Measurements from ENCODE around the gene PRG2. TPM values are rescaled to one million over a fixed set of nuclear protein-coding genes. Genes with fewer than 3 reads are reported as not detected.

The PRG2 gene
- total and polyA plus RNA-seq, 2 donors (not counting 1 experiment from before 2014, with no cell fraction given), result 0.07 TPM; not detected in 1

GRCh38 chr11:57410287-57410686, 19.8 kb upstream of the PRG2 start:
- H3K9ac ChIP-seq (ENCODE audit: low read length), result no peak overlapping the region
- no peak overlapping the region for H3K4me3 ChIP-seq (ENCODE audit: control extremely low read depth in 1 of 5, extremely low read depth in 1 of 5, insufficient read depth in 1 of 5, low read depth in 2 of 5, low read length in 4 of 5)
- no peaks in the 10 kb centered on the region for H3K9me3 ChIP-seq (ENCODE audit: control extremely low read depth in 1 of 3, control insufficient read depth in 2 of 3, insufficient read depth in 1 of 3, low read length in 2 of 3)
- no peak overlapping the region for H3K27ac Mint-ChIP-seq
- no peaks in the 10 kb centered on the region for H3K9me3 Mint-ChIP-seq (ENCODE audit: insufficient read depth)
- no peak overlapping the region for H2AFZ ChIP-seq (ENCODE audit: insufficient read depth, low read depth, low read length, poor library complexity, severe bottlenecking)
- intact Hi-C loops (cut with micrococcal nuclease), result no loop called here
- H3K4me2 ChIP-seq (replicated peaks; ENCODE audit: low read depth, low read length, poor library complexity, severe bottlenecking), result no peak overlapping the region
- peaks cover 8% of the 10 kb centered on the region for H3K4me1 Mint-ChIP-seq
- no peaks in the 10 kb centered on the region for H3K4me1 ChIP-seq (ENCODE audit: control insufficient read depth in 2 of 2, insufficient read depth in 2 of 2, low read length in 2 of 2)
- DNase-seq, result no peak
- no peak for ATAC-seq (ENCODE audit: low read depth)
- no peak overlapping the region for H3K27ac ChIP-seq (ENCODE audit: low read length in 2 of 2)
- no peak overlapping the region for H3K4me3 Mint-ChIP-seq
- ChIA-PET POLR2A (no interaction called here), CTCF (no interaction called here)
- H3K27me3 Mint-ChIP-seq, result no peaks in the 10 kb centered on the region
- H3K36me3 ChIP-seq (replicated peaks in 1 of 2; ENCODE audit: control extremely low read depth in 1 of 2, control insufficient read depth in 1 of 2, extremely low read depth in 1 of 2, insufficient read depth in 2 of 2, low read length in 1 of 2), result peaks cover 2 to 15% of the 10 kb centered on the region in 2 experiments
- no peaks in the 10 kb centered on the region for H3K27me3 ChIP-seq (replicated peaks in 1 of 4; ENCODE audit: control extremely low read depth in 1 of 4, control insufficient read depth in 3 of 4, insufficient read depth in 4 of 4, low read length in 3 of 4)
- TF ChIP-seq EZH2 (IDR thresholded peaks at IDR 0.05; ENCODE audit: borderline replicate concordance, insufficient read depth, low read depth, low read length, poor library complexity, severe bottlenecking), result no peak
- TF ChIP-seq CTCF (IDR thresholded peaks at IDR 0.05), result no peak
- H4K20me1 ChIP-seq (ENCODE audit: control insufficient read depth, insufficient read depth, low read length, poor library complexity, severe bottlenecking), result no peaks in the 10 kb centered on the region
- no peaks in the 10 kb centered on the region for H3K79me2 ChIP-seq (ENCODE audit: control insufficient read depth, insufficient read depth, low read length)

- Histone ChIP-seq H2AFZ (ENCODE audit: insufficient read depth, low read depth, low read length, poor library complexity, severe bottlenecking) (no peak overlapping the region), H3K9me3 (ENCODE audit: control extremely low read depth in 1 of 3, control insufficient read depth in 2 of 3, insufficient read depth in 1 of 3, low read length in 2 of 3) (no peaks in the 10 kb centered on the region), H3K9ac (ENCODE audit: low read length) (no peak overlapping the region), H3K27ac (ENCODE audit: low read length in 2 of 2) (no peak overlapping the region), H3K79me2 (ENCODE audit: control insufficient read depth, insufficient read depth, low read length) (no peaks in the 10 kb centered on the region), H3K36me3 (replicated peaks in 1 of 2; ENCODE audit: control extremely low read depth in 1 of 2, control insufficient read depth in 1 of 2, extremely low read depth in 1 of 2, insufficient read depth in 2 of 2, low read length in 1 of 2) (peaks cover 2 to 15% of the 10 kb centered on the region in 2 experiments), H3K27me3 (replicated peaks in 1 of 4; ENCODE audit: control extremely low read depth in 1 of 4, control insufficient read depth in 3 of 4, insufficient read depth in 4 of 4, low read length in 3 of 4) (no peaks in the 10 kb centered on the region), H3K4me3 (ENCODE audit: control extremely low read depth in 1 of 5, extremely low read depth in 1 of 5, insufficient read depth in 1 of 5, low read depth in 2 of 5, low read length in 4 of 5) (no peak overlapping the region), H3K4me1 (ENCODE audit: control insufficient read depth in 2 of 2, insufficient read depth in 2 of 2, low read length in 2 of 2) (no peaks in the 10 kb centered on the region), H3K4me2 (replicated peaks; ENCODE audit: low read depth, low read length, poor library complexity, severe bottlenecking) (no peak overlapping the region), H4K20me1 (ENCODE audit: control insufficient read depth, insufficient read depth, low read length, poor library complexity, severe bottlenecking) (no peaks in the 10 kb centered on the region)
- WGBS (ENCODE audit: insufficient coverage), result 95% methylated on average over 16 of the region's 18 CpGs
- H3K27me3 Mint-ChIP-seq, result no peaks in the 10 kb centered on the region
- ATAC-seq (ENCODE audit: low read depth) (no peak), DNase-seq (no peak)
- ChIA-PET CTCF (no interaction called here), POLR2A (no interaction called here)
- no peak overlapping the region for H3K27ac Mint-ChIP-seq
- H3K9me3 Mint-ChIP-seq (ENCODE audit: insufficient read depth), result no peaks in the 10 kb centered on the region
- H3K4me1 Mint-ChIP-seq, result peaks cover 8% of the 10 kb centered on the region
- no peak overlapping the region for H3K4me3 Mint-ChIP-seq
- TF ChIP-seq CTCF (IDR thresholded peaks at IDR 0.05) (no peak), EZH2 (IDR thresholded peaks at IDR 0.05; ENCODE audit: borderline replicate concordance, insufficient read depth, low read depth, low read length, poor library complexity, severe bottlenecking) (no peak)
- intact Hi-C loops (cut with micrococcal nuclease), result no loop called here
Measured at GRCh38 chr11:57409321-57410100, 19.1 kb upstream of the PRG2 start.

Data from B cell (primary cell).